Neural cell (in vitro differentiated cells): ENCODE measurements around the gene AFAP1L1. TPM values are rescaled to one million over a fixed set of nuclear protein-coding genes. Genes with fewer than 3 reads are reported as not detected.

Experiments used
- H2AFZ ChIP-seq: fragments of 200-600, 300-800 bp; sonication (generic), shearing (Covaris generic); 2 replicates; pipeline ENCODE4 v1.6.0; 2014; ENCODE audit warnings: low read depth, mild to moderate bottlenecking, antibody characterized with exemption, low read length, moderate library complexity
- H3F3A ChIP-seq: fragments of 200-600 bp; shearing (Covaris generic); 2 replicates; pipeline ENCODE4 v1.6.1; 2016; ENCODE audit warnings: mild to moderate bottlenecking, moderate library complexity, mixed read lengths, antibody characterized with exemption, low read length; ENCODE audit not compliant: insufficient read depth, poor library complexity, severe bottlenecking
- H3K27ac ChIP-seq: fragments of 200-600, 300-800 bp; sonication (generic), shearing (Covaris generic); 2 replicates; pipeline ENCODE4 v1.5.1; 2014; ENCODE audit warnings: mild to moderate bottlenecking, low read length, moderate library complexity
- H3K27me3 ChIP-seq: fragments of 300-800, 200-600 bp; sonication (generic), shearing (Covaris generic); 2 replicates; pipeline ENCODE4 v1.6.0; 2014; ENCODE audit warnings: mild to moderate bottlenecking, low read depth, low read length, moderate library complexity; ENCODE audit not compliant: insufficient read depth
- H3K36me3 ChIP-seq: fragments of 300-800, 200-600 bp; sonication (generic), shearing (Covaris generic); 2 replicates; pipeline ENCODE4 v1.5.1; 2014; ENCODE audit warnings: mild to moderate bottlenecking, antibody characterized with exemption, low read length, moderate library complexity; ENCODE audit not compliant: insufficient read depth
- H3K4me2 ChIP-seq: fragments of 300-800, 200-600 bp; sonication (generic), shearing (Covaris generic); 2 replicates; pipeline ENCODE4 v1.6.0; 2014; ENCODE audit warnings: mild to moderate bottlenecking, low read length
- H3K4me3 ChIP-seq: fragments of 300-800, 200-600 bp; sonication (generic), shearing (Covaris generic); 2 replicates; pipeline ENCODE4 v1.5.1; 2014; ENCODE audit warnings: mild to moderate bottlenecking, low read length, moderate library complexity
- H3K79me2 ChIP-seq: fragments of 200-600 bp; shearing (Covaris generic); replicated peaks from 2 replicates; pipeline ENCODE4 v1.6.0; 2014; ENCODE audit warnings: mild to moderate bottlenecking, low read length, moderate library complexity; ENCODE audit not compliant: insufficient read depth
- H3K9ac ChIP-seq: fragments of 300-800, 200-600 bp; sonication (generic), shearing (Covaris generic); 2 replicates; pipeline ENCODE4 v1.6.1; 2016; ENCODE audit warnings: mild to moderate bottlenecking, low read length, mixed read lengths
- H3K9me2 ChIP-seq: fragments of 200-600 bp; shearing (Covaris generic); 2 replicates; pipeline ENCODE4 v1.6.1; 2016; ENCODE audit warnings: mild to moderate bottlenecking, low read length, mixed read lengths; ENCODE audit not compliant: insufficient read depth
- H3K9me3 ChIP-seq: fragments of 200-600, 300-800 bp; sonication (generic), shearing (Covaris generic); 2 replicates; pipeline ENCODE4 v1.6.1; 2016; ENCODE audit warnings: mild to moderate bottlenecking, mixed run types, low read length, moderate library complexity, mixed read lengths
- H4K20me1 ChIP-seq: fragments of 200-600 bp; shearing (Covaris generic); 2 replicates; pipeline ENCODE4 v1.6.1; 2016; ENCODE audit warnings: mild to moderate bottlenecking, mixed run types; ENCODE audit not compliant: insufficient read depth
- CTCF ChIP-seq: fragments of 450-650 bp; IDR thresholded peaks from 2 replicates; pipeline ENCODE4 v1.5.1; 2014; ENCODE audit warnings: antibody characterized with exemption, mild to moderate bottlenecking, moderate library complexity; ENCODE audit not compliant: poor library complexity, severe bottlenecking
- EP300 ChIP-seq: fragments of 450-650 bp; conservative IDR thresholded peaks from 2 replicates; pipeline ENCODE4 v1.6.1; 2014; ENCODE audit warnings: antibody characterized with exemption, mild to moderate bottlenecking, moderate library complexity; ENCODE audit not compliant: poor library complexity, severe bottlenecking
- EZH2 ChIP-seq: fragments of 200-600, 300-800 bp; shearing (Covaris generic), sonication (generic); IDR thresholded peaks from 2 replicates; pipeline ENCODE4 v1.6.1; 2014; ENCODE audit warnings: antibody characterized with exemption, low read length, borderline replicate concordance, mild to moderate bottlenecking; ENCODE audit not compliant: insufficient read depth, poor library complexity, severe bottlenecking
- MXI1 ChIP-seq: fragments of 450-650 bp; conservative IDR thresholded peaks from 2 replicates; pipeline ENCODE4 v1.6.1; 2014; ENCODE audit warnings: antibody characterized with exemption, mild to moderate bottlenecking; ENCODE audit not compliant: poor library complexity, severe bottlenecking
- POLR2AphosphoS5 ChIP-seq: IDR thresholded peaks from 2 replicates; pipeline ENCODE4 v1.6.1; 2012
- RAD21 ChIP-seq: fragments of 450-650 bp; conservative IDR thresholded peaks from 2 replicates; pipeline ENCODE4 v1.6.1; 2014; ENCODE audit warnings: antibody characterized with exemption, mild to moderate bottlenecking, moderate library complexity
- REST ChIP-seq: IDR thresholded peaks from 2 replicates; pipeline ENCODE4 v1.6.1; 2012; ENCODE audit warnings: borderline replicate concordance
- SMC3 ChIP-seq: fragments of 450-650 bp; conservative IDR thresholded peaks from 2 replicates; pipeline ENCODE4 v1.6.1; 2014; ENCODE audit warnings: antibody characterized with exemption, mild to moderate bottlenecking, moderate library complexity; ENCODE audit not compliant: poor library complexity
- TAF1 ChIP-seq: IDR thresholded peaks from 2 replicates; pipeline ENCODE4 v1.6.1; 2012; ENCODE audit warnings: low read depth
- polyA plus RNA-seq: library from polyadenylated mRNA; depleted of rRNA; stranded (reverse); fragments of >200 nt; gene quantifications from 2 replicates; pipeline ENCODE4 v1.2.3, GENCODE V29; 2014

Gene AFAP1L1
- polyA plus RNA-seq, 1 donor from 2014 or later = not detected

GRCh38 chr5:149325166-149325735, 53.6 kb downstream of the AFAP1L1 start (continued):
- no peak for TF ChIP-seq REST

GRCh38 chr5:149325894-149326293, 54.2 kb downstream of the AFAP1L1 start:
- Histone ChIP-seq H3K4me2 (no peak overlapping the region), H3K79me2 (no peaks in the 10 kb centered on the region), H3K4me3 (no peak overlapping the region), H3K9me2 (no peaks in the 10 kb centered on the region), H3K9ac (no peak overlapping the region), H2AFZ (no peak overlapping the region), H3K36me3 (no peaks in the 10 kb centered on the region), H3K27me3 (no peaks in the 10 kb centered on the region), H3F3A (no peaks in the 10 kb centered on the region), H3K9me3 (no peaks in the 10 kb centered on the region), H3K27ac (no peak overlapping the region), H4K20me1 (no peaks in the 10 kb centered on the region)
- TF ChIP-seq CTCF = no peak
- TF ChIP-seq SMC3 = no peak
- no peak for TF ChIP-seq REST
- TF ChIP-seq EZH2 = no peak
- TF ChIP-seq POLR2AphosphoS5 = no peak
- TF ChIP-seq RAD21 = no peak
- no peak for TF ChIP-seq TAF1
- no peak for TF ChIP-seq EP300
- TF ChIP-seq MXI1 = no peak
